Pancreas (tissue), 10 donors: ENCODE results near the gene TANC2. TPM values are rescaled to one million over a fixed set of nuclear protein-coding genes. Genes with fewer than 3 reads are reported as not detected.
"Not testable (repeated sequence)": the region's sequence is repeated elsewhere in the genome, so short reads cannot be mapped to it uniquely, and the experiment has no call there.

Experiments
- ATAC-seq, 4 donors: fragments of 200-7000 bp; cut with Tn5 transposase; one replicate each; pipeline versions ENCODE4 v1.8.0 to v1.9.1; 2020; ENCODE audit warnings: mild to moderate bottlenecking in 4 of 4, moderate library complexity in 4 of 4
- DNase-seq, 6 donors: peaks; one replicate each; pipeline ENCODE4 v3.0.0-alpha.2; 2020
- FAIRE-seq: peaks from 2 replicates; lab custom pipeline; 2012; peaks lifted over from hg19 to GRCh38; lab: Jason Lieb, UNC
- H3K27ac ChIP-seq, 4 donors: fragments of 200-600 bp; sonication (generic); 1 replicate in 3 of 4; 2 replicates in 1 of 4; pipeline versions ENCODE4 v1.5.0 to v1.8.0; 2020
- H3K27me3 ChIP-seq, 4 donors: fragments of 200-600 bp; one replicate each; pipeline ENCODE4 v1.8.0; 2021
- H3K36me3 ChIP-seq, 3 donors: fragments of 200-600 bp; sonication (generic) in 1 of 3; one replicate each; pipeline versions ENCODE4 v1.5.0 to v1.8.0; 2020 to 2021
- H3K4me1 ChIP-seq, 3 donors: fragments of 200-600 bp; one replicate each; pipeline ENCODE4 v1.8.0; 2021
- H3K4me3 ChIP-seq, 4 donors: fragments of 200-600 bp; sonication (generic) in 2 of 4; one replicate each; pipeline versions ENCODE4 v1.5.0 to v1.8.0; 2020 to 2021
- H3K9me3 ChIP-seq, 4 donors: fragments of 200-600 bp; one replicate each; pipeline ENCODE4 v1.8.0; 2021
- CTCF ChIP-seq, 4 donors: fragments of 200-600 bp; sonication (generic) in 3 of 4; IDR thresholded peaks; one replicate each; pipeline versions ENCODE4 v1.5.0 to v1.8.0; 2021; ENCODE audit warnings: antibody characterized with exemption in 4 of 4
- WGBS, 2 donors: extraction: QIAGEN DNeasy Blood & Tissue Kit; methylation state at CpG; one replicate each; pipeline ENCODE4 v1.1.7; 2013; 5-methylcytosine and 5-hydroxymethylcytosine counted together
- intact Hi-C, 3 donors: fragments of 100-400 bp; cut with DNase I; formaldehyde crosslinking; loops; one replicate each; pipeline versions ENCODE4 v1.11.1 to v1.14.2; 2022
- polyA plus RNA-seq, 2 donors: library from polyadenylated mRNA; stranded (reverse); fragments of 200-250 nt; gene quantifications; one replicate each; pipeline ENCODE4 v1.2.3, GENCODE V29; 2013
- total RNA-seq, 6 donors: library from RNA; stranded (reverse); fragmentation: NEBNext Ultra II Directional in 4 of 6; extraction: Animal tissue kit (Norgen Biotek cat#: 25700) in 4 of 6; gene quantifications; one replicate each; pipeline versions ENCODE4 v1.2.1 to v1.2.4, GENCODE V29; 2021 to 2023
- donor health status: healthy with polysubstance abuse.
- donor health status: DM: no; HTN: no; CAD: no; lungs with moderate emphysema.
- donor health status: DM: no; HTN: no; CAD: no.
- donor health status: control.
- donor health status: control.
- donor health status: Bipolar disorder and iron deficiency.
- donor health status: DM: yes; HTN: yes; CAD: no.
- donor health status: DM: no; HTN: no; CAD: no.
- donor health status: DM: no; HTN: no; CAD: no.
- donor health status: DM: yes; HTN: yes; CAD: no.

The TANC2 gene
- total and polyA plus RNA-seq, 8 donors: 3.7 to 28.0 (median 10.9) TPM

DNA sequence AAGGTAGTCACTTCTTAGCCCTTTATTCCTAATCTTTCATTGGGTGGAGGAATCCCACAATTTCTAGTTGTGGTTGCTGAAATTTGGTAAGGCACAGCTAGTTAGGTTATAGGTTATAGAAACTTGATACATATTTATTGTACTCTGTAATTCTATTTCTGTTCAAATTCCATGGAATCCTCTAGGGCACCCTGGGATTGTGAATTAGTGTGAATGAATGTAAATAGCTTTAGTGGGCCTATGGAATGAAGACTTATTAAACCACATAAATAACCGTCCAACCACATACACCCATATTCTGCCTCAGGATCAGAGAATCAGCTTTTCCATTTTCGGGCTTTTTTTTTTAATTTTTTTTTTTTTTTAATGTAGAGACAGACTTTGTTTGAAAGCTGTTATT, 9.2 kb downstream of the TANC2 start:
- intact Hi-C loops: no loop called here
- no peak for FAIRE-seq
- WGBS, 2 donors: 92 to 98% methylated on average over 2 of the region's 2 CpGs
- Histone ChIP-seq H3K36me3 (no peaks in the 10 kb centered on the region), H3K27me3 (no peaks in the 10 kb centered on the region), H3K9me3 (no peaks in the 10 kb centered on the region), H3K4me1 (peaks cover 0 to 4% (median 0%) of the 10 kb centered on the region in 3 donors), H3K4me3 (no peak overlapping the region), H3K27ac (no peak overlapping the region)
- TF ChIP-seq CTCF (IDR thresholded peaks at IDR 0.05): no peak
- DNase-seq: no peak
- ATAC-seq: no peak

DNA sequence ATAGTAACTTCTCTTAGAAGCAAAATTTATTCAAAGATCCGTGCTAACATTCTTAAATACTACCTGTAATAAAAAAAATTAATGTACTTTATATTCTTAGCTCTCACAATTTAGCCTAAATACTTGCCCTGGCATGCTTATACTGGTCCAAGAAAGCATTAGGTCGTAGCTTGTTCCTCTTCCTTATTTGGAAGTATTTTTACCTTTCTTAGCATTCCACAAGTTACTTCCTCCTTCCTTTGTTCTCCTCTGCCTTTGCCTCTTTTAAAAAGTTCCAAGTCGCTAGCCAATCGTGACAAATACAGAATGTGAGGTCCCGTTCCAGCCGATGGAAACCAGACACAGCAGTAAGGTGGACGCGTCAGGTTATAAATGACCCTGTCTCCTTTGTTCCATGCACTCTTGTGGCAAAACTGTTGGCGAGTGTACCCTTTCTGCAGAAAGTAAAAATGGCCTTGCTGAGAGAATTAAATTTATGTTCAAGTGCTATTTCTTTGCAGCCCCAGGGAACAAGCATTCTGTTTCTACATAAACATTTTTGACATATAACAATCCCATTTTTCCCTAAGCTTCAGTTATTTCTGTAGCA, 10.7 kb downstream of the TANC2 start:
- intact Hi-C loops, H3K4me1 ChIP-seq, FAIRE-seq, H3K36me3 ChIP-seq, H3K4me3 ChIP-seq, H3K27ac ChIP-seq, DNase-seq, ATAC-seq, H3K9me3 ChIP-seq, H3K27me3 ChIP-seq: not testable (repeated sequence)
- 85 to 87% methylated on average over 9 of the region's 9 CpGs for WGBS, 2 donors

GRCh38 chr17:62980842-62981241, 14.8 kb downstream of the TANC2 start:
- FAIRE-seq: no peak
- intact Hi-C loops: no loop called here
- H3K9me3 ChIP-seq: no peaks in the 10 kb centered on the region

GRCh38 chr17:62981933-62982332, 15.9 kb downstream of the TANC2 start:
- intact Hi-C loops: no loop called here
- H3K27ac ChIP-seq: no peak overlapping the region
- no peaks in the 10 kb centered on the region for H3K4me1 ChIP-seq
- ATAC-seq (no peak), FAIRE-seq (no peak), DNase-seq (no peak)
- H3K9me3 ChIP-seq: no peaks in the 10 kb centered on the region
- 65 to 75% methylated on average over 2 of the region's 2 CpGs for WGBS, 2 donors
- no peaks in the 10 kb centered on the region for H3K27me3 ChIP-seq
- TF ChIP-seq CTCF (IDR thresholded peaks at IDR 0.05): no peak
- H3K4me3 ChIP-seq: no peak overlapping the region
- H3K36me3 ChIP-seq: no peaks in the 10 kb centered on the region

More at GRCh38 chr17:62980842-62981241, 14.8 kb downstream of the TANC2 start:
- WGBS, 2 donors: 63 to 69% methylated on average over 3 of the region's 3 CpGs
- H3K27me3 ChIP-seq: no peaks in the 10 kb centered on the region
- ATAC-seq (no peak), DNase-seq (no peak)
- no peak overlapping the region for H3K27ac ChIP-seq
- H3K36me3 ChIP-seq: no peaks in the 10 kb centered on the region
- H3K4me1 ChIP-seq: no peaks in the 10 kb centered on the region
- no peak for TF ChIP-seq CTCF (IDR thresholded peaks at IDR 0.05)
- no peak overlapping the region for H3K4me3 ChIP-seq

- Histone ChIP-seq H3K9me3 (no peaks in the 10 kb centered on the region), H3K36me3 (no peaks in the 10 kb centered on the region), H3K4me3 (no peak overlapping the region), H3K27me3 (no peaks in the 10 kb centered on the region), H3K4me1 (no peaks in the 10 kb centered on the region), H3K27ac (no peak overlapping the region)
- TF ChIP-seq CTCF (IDR thresholded peaks at IDR 0.05): no peak
- ATAC-seq (no peak), DNase-seq (no peak), FAIRE-seq (no peak)
- 90 to 91% methylated on average over 1 of the region's 1 CpG for WGBS, 2 donors
- intact Hi-C loops: no loop called here
Observed at GRCh38 chr17:62984801-62985200, 18.8 kb downstream of the TANC2 start.
